A549 (cell line): ENCODE results near the gene CD164L2. TPM values are rescaled to one million over a fixed set of nuclear protein-coding genes. Genes with fewer than 3 reads are reported as not detected.

ENCODE experiments used
- ATAC-seq, 2 experiments: fragments of 200-7000 bp in 1 of 2; fragments of >200 bp in 1 of 2; cut with Nextera tagmentation in 1 of 2; cut with Tn5 transposase in 1 of 2; 3 replicates each; pipeline versions ENCODE4 v1.8.0 to v1.9.1; 2018 to 2020; ENCODE audit warnings: mild to moderate bottlenecking in 1 of 2, moderate library complexity in 1 of 2
- CTCF ChIA-PET: fragments of 300-600 bp; sonication (Branson Sonifier 250); formaldehyde crosslinking; extraction: SDS; loops from one replicate; lab custom pipeline; 2021; ENCODE audit warnings: antibody characterized with exemption, inconsistent platforms; lab: Yijun Ruan, JAX
- POLR2A ChIA-PET: fragments of 350-600 bp; formaldehyde crosslinking; extraction: SDS; loops from one replicate; lab custom pipeline; 2021; ENCODE audit warnings: antibody characterized with exemption, inconsistent platforms; lab: Yijun Ruan, JAX
- DNase-seq, 2 experiments: peaks; one replicate each; pipeline versions ENCODE4 v3.0.0 to v3.0.0-alpha.2; 2011 to 2016; ENCODE audit warnings: low read depth in 1 of 2, low spot score in 1 of 2
- FAIRE-seq: peaks from 2 replicates; lab custom pipeline; 2011; peaks lifted over from hg19 to GRCh38; lab: Jason Lieb, UNC
- H3K27ac ChIP-seq, 2 experiments: fragments of >200 bp; sonication (Bioruptor Twin); formaldehyde crosslinking; 3 replicates each; pipeline ENCODE4 v1.5.1; 2016 to 2017
- H3K4me1 ChIP-seq: fragments of >200 bp; sonication (Bioruptor Twin); formaldehyde crosslinking; 3 replicates; pipeline ENCODE4 v1.6.1; 2016
- H3K4me2 ChIP-seq: fragments of >200 bp; sonication (Bioruptor Twin); formaldehyde crosslinking; 3 replicates; pipeline ENCODE4 v1.6.1; 2016
- H3K4me3 ChIP-seq: fragments of >200 bp; sonication (Bioruptor Twin); formaldehyde crosslinking; 3 replicates; pipeline ENCODE4 v1.5.1; 2016
- H3K9me3 ChIP-seq: fragments of >200 bp; sonication (Bioruptor Twin); formaldehyde crosslinking; 3 replicates; pipeline ENCODE4 v1.6.1; 2016
- BCL3 ChIP-seq: fragments of >200 bp; sonication (Bioruptor Twin); formaldehyde crosslinking; IDR thresholded peaks from 3 replicates; pipeline ENCODE4 v1.6.1; 2016
- CHD2 ChIP-seq: fragments of 150-350 bp; IDR thresholded peaks from 2 replicates; pipeline ENCODE4 v1.6.1; 2014; ENCODE audit warnings: low read length; ENCODE audit not compliant: partially characterized antibody
- CTCF ChIP-seq: fragments of >200 bp; sonication (Bioruptor Twin); formaldehyde crosslinking; IDR thresholded peaks from 3 replicates; pipeline ENCODE4 v1.5.1; 2016
- E2F6 ChIP-seq: IDR thresholded peaks from 2 replicates; pipeline ENCODE4 v1.6.1; 2012; ENCODE audit warnings: low read depth, borderline replicate concordance
- EHMT2 ChIP-seq: fragments of 200-600 bp; sonication (generic); IDR thresholded peaks from 2 replicates; pipeline ENCODE4 v1.6.1; 2016; ENCODE audit warnings: antibody characterized with exemption, low read depth, mild to moderate bottlenecking, moderate library complexity
- KDM5A ChIP-seq: fragments of 200-600 bp; sonication (generic); IDR thresholded peaks from 2 replicates; pipeline ENCODE4 v1.6.1; 2016; ENCODE audit warnings: antibody characterized with exemption, mild to moderate bottlenecking
- MAFK ChIP-seq: fragments of 450-650 bp; IDR thresholded peaks from 2 replicates; pipeline ENCODE4 v1.6.1; 2014; ENCODE audit not compliant: partially characterized antibody
- NPAS2 ChIP-seq: fragments of 250-450 bp; sonication (Bioruptor Pico); IDR thresholded peaks from 2 replicates; pipeline ENCODE4 v1.8.0; 2022; ENCODE audit warnings: mild to moderate bottlenecking, moderate library complexity, borderline replicate concordance
- PBX3 ChIP-seq: IDR thresholded peaks from 2 replicates; pipeline ENCODE4 v1.6.1; 2012
- PHF8 ChIP-seq: fragments of 200-600 bp; sonication (generic); IDR thresholded peaks from 2 replicates; pipeline ENCODE4 v1.6.1; 2016; ENCODE audit warnings: low read depth, mild to moderate bottlenecking, antibody characterized with exemption, moderate library complexity, borderline replicate concordance
- POLR2AphosphoS2 ChIP-seq: conservative IDR thresholded peaks from 2 replicates; pipeline ENCODE4 v1.6.1; 2012; ENCODE audit warnings: low read length, improper control_type of control experiment, inconsistent platforms
- RAD21 ChIP-seq, 2 experiments: fragments of >200 bp in 1 of 2; sonication (Bioruptor Twin) in 1 of 2; formaldehyde crosslinking in 1 of 2; IDR thresholded peaks in 1 of 2; conservative IDR thresholded peaks in 1 of 2; 2 replicates in 1 of 2; 3 replicates in 1 of 2; pipeline ENCODE4 v1.6.1; 2012 to 2018; ENCODE audit warnings: inconsistent platforms in 1 of 2
- RCOR1 ChIP-seq: fragments of 150-350 bp; IDR thresholded peaks from 2 replicates; pipeline ENCODE4 v1.6.1; 2014; ENCODE audit warnings: antibody characterized with exemption, low read length, low read depth
- RFX5 ChIP-seq: fragments of 450-650 bp; IDR thresholded peaks from 2 replicates; pipeline ENCODE4 v1.7.1; 2014; ENCODE audit warnings: antibody characterized with exemption, mild to moderate bottlenecking, moderate library complexity
- SREBF2 ChIP-seq: fragments of 450-650 bp; IDR thresholded peaks from 2 replicates; pipeline ENCODE4 v1.6.1; 2014; ENCODE audit warnings: mild to moderate bottlenecking, moderate library complexity
- TFCP2L1 ChIP-seq: fragments of 250-450 bp; sonication (Bioruptor Pico); IDR thresholded peaks from 2 replicates; pipeline ENCODE4 v1.5.0; 2021; ENCODE audit warnings: mild to moderate bottlenecking
- ZNF302 ChIP-seq: fragments of 250-450 bp; sonication (Bioruptor Pico); IDR thresholded peaks from 2 replicates; pipeline ENCODE4 v1.9.0; 2021; ENCODE audit warnings: inconsistent platforms, mild to moderate bottlenecking, moderate library complexity
- WGBS: methylation state at CpG from one replicate; pipeline ENCODE4 v1.1.6; 2017; ENCODE audit errors: missing lambda C conversion rate; 5-methylcytosine and 5-hydroxymethylcytosine counted together
- polyA plus RNA-seq, 4 experiments: library from polyadenylated mRNA; depleted of rRNA in 3 of 4; stranded (reverse); fragments of >200 nt; fragmentation: RNase III in 1 of 4; extraction: RNeasy Plus Mini Kit Qiagen cat#74134 plus additional on column Dnase treatment in 1 of 4; gene quantifications; 2 replicates in 3 of 4; 3 replicates in 1 of 4; pipeline ENCODE4 v1.2.3, GENCODE V29; 2011 to 2017

CD164L2 gene
- polyA plus RNA-seq, 2 of the 4 experiments (the other 2 are of a cell fraction): not detected

GRCh38 chr1:27403065-27403726 lies 20.1 kb upstream of the CD164L2 start:
- no peaks in the 10 kb centered on the region for H3K9me3 ChIP-seq
- TF ChIP-seq E2F6 (no peak), RAD21 (conservative IDR thresholded peaks at IDR 0.05 in 1 of 2, IDR thresholded peaks at IDR 0.05 in 1 of 2) (peak in 1 of 2 experiments; percentile 29; a peak in 1 of 5 replicates)
- TF ChIP-seq, all 56 proteins: peak for 1
- peak in 1 of 2 experiments; percentile 25 for DNase-seq
- H3K4me2 ChIP-seq: no peak overlapping the region
- H3K4me1 ChIP-seq: peaks cover 10% of the 10 kb centered on the region; the same call in 1 of the 3 replicates
- ChIA-PET CTCF (interaction anchor here (0.9 to 4.6 kb wide), 7 partner anchors 13 to 205 kb away, joined by 3 to 13 read pairs (median 3); no protein-coding TSS in a partner anchor), POLR2A (no interaction called here)
- ATAC-seq: peak in 1 of 2 experiments; percentile 24; a peak in 2 of 6 replicates
- H3K4me3 ChIP-seq: no peak overlapping the region
- no peak for FAIRE-seq
- H3K27ac ChIP-seq: no peak overlapping the region
- WGBS: 89% methylated on average over 21 of the region's 24 CpGs

GRCh38 chr1:27402349-27402754 lies 19.2 kb upstream of the CD164L2 start:
- Histone ChIP-seq H3K9me3 (no peaks in the 10 kb centered on the region), H3K27ac (no peak overlapping the region), H3K4me3 (no peak overlapping the region), H3K4me1 (peaks cover 10% of the 10 kb centered on the region; the same call in 1 of the 3 replicates), H3K4me2 (no peak overlapping the region)
- peak; percentile 43 to 63; a peak in 4 of 6 replicates for ATAC-seq
- peak in 1 of 2 experiments; percentile 54 for DNase-seq
- POLR2A ChIA-PET: no interaction called here
- FAIRE-seq: no peak
- WGBS: 57% methylated on average over 8 of the region's 8 CpGs
- TF ChIP-seq SREBF2 (no peak), EHMT2 (no peak), MAFK (no peak), TFCP2L1 (CRISPR knock-in tag) (no peak), RAD21 (conservative IDR thresholded peaks at IDR 0.05 in 1 of 2, IDR thresholded peaks at IDR 0.05 in 1 of 2) (peak; percentile 11 to 50; a peak in 1 of 5 replicates), BCL3 (no peak), PBX3 (no peak), CTCF (0 out of 3 replicates have a peak, but pooled peaks have one; percentile 14), POLR2AphosphoS2 (no peak), ZNF302 (CRISPR knock-in tag) (no peak), KDM5A (no peak), RCOR1 (no peak), NPAS2 (no peak), PHF8 (no peak), RFX5 (no peak), CHD2 (no peak)
- CTCF ChIA-PET: interaction anchor here (0.7 to 9.6 kb wide), 8 partner anchors 12 to 206 kb away, joined by 3 to 158 read pairs (median 4); no protein-coding TSS in a partner anchor
